GM12801 (cell line): ENCODE data around the gene WIPI1.

Source experiments
- TF ChIP-seq, protein P1 (sequence below): IDR thresholded peaks from one replicate; pipeline ENCODE4 v1.5.1; 2011; ENCODE audit warnings: control low read depth; ENCODE audit not compliant: insufficient read length; ENCODE audit errors: extremely low read depth

Gene WIPI1, protein sequence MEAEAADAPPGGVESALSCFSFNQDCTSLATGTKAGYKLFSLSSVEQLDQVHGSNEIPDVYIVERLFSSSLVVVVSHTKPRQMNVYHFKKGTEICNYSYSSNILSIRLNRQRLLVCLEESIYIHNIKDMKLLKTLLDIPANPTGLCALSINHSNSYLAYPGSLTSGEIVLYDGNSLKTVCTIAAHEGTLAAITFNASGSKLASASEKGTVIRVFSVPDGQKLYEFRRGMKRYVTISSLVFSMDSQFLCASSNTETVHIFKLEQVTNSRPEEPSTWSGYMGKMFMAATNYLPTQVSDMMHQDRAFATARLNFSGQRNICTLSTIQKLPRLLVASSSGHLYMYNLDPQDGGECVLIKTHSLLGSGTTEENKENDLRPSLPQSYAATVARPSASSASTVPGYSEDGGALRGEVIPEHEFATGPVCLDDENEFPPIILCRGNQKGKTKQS

DNA sequence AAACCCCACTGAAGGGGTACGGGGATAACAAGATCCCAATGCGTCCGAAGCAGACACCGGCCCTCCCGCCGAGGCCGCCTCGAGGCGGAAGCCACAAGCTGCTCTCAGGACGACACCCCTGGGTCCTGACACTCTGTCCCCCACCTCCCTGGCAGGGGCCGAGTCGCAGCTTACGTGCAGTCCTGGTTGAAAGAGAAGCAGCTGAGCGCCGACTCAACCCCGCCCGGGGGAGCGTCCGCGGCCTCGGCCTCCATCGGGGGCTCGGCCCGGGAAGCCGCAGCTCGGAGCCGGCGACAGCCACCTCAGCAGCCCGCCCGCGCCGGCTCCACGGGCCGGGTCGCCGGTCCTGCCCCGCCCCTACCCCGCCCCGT is at the start of gene WIPI1:
Gene WIPI1, minus strand, starts transcription at position 329 of the 371 bp plus-strand sequence. Its CDS starts 75 bp downstream, at position 254.
- TF ChIP-seq, protein P1, sequence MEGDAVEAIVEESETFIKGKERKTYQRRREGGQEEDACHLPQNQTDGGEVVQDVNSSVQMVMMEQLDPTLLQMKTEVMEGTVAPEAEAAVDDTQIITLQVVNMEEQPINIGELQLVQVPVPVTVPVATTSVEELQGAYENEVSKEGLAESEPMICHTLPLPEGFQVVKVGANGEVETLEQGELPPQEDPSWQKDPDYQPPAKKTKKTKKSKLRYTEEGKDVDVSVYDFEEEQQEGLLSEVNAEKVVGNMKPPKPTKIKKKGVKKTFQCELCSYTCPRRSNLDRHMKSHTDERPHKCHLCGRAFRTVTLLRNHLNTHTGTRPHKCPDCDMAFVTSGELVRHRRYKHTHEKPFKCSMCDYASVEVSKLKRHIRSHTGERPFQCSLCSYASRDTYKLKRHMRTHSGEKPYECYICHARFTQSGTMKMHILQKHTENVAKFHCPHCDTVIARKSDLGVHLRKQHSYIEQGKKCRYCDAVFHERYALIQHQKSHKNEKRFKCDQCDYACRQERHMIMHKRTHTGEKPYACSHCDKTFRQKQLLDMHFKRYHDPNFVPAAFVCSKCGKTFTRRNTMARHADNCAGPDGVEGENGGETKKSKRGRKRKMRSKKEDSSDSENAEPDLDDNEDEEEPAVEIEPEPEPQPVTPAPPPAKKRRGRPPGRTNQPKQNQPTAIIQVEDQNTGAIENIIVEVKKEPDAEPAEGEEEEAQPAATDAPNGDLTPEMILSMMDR, result no peak

DNA sequence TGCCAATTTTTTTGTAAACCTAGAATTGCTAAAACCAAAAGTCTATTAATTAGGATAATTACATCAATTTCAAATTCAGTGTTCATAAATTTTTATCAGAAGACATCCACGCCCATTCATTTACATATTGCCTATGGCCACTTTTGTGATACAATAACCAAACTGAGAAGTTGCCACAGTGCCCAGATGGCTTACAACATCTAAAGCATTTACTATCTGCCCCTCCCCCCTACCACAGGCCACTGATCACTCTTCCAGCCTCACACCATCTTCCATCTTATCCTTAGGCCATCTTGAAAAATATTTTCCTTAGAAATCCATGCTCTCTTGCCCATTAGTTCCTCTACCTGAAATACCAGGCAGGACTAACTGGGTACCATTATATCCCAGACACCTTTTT is 48.7 kb upstream of the WIPI1 start:
- TF ChIP-seq, protein P1, result no peak

DNA sequence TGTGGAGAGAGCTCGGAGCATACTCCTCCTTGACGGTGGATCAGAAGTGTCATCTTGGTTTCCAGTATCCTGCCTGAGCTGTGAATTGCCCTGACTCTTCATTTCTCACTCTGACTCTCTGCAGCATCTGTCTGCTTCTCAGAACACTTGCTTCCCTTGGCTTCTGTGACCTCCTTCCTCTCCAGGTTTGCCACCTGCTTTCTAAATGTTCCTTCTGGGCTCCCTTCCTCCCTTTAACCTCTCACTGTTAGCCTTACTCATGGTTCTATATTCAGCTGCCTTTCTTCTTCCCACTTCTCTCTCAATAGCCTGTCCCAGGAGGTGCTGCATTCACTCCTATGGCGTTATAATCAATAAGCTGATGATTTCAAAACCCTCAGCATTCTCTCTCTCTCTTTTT is 43.8 kb upstream of the WIPI1 start:
- TF ChIP-seq, protein P1, result no peak

DNA sequence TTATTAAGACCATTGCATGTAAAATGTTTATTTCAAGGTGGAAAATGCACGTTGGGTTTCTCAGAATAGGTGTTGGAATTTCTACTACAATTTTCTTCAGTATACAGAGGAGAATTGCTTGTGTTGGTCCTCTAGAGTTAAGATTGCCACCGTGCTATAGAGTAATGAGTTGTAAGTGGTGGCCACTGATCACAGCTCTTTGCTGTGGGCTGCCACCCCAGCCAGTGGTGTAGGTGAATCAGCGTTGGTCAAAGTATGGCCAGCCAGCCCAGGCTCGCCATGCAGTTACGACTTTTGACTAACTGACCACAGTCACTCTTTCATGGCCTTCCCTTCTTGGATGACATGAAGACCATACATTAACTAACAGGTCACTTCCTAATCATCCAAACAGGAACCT is 42.3 kb upstream of the WIPI1 start:
- TF ChIP-seq, protein P1, result no peak

DNA sequence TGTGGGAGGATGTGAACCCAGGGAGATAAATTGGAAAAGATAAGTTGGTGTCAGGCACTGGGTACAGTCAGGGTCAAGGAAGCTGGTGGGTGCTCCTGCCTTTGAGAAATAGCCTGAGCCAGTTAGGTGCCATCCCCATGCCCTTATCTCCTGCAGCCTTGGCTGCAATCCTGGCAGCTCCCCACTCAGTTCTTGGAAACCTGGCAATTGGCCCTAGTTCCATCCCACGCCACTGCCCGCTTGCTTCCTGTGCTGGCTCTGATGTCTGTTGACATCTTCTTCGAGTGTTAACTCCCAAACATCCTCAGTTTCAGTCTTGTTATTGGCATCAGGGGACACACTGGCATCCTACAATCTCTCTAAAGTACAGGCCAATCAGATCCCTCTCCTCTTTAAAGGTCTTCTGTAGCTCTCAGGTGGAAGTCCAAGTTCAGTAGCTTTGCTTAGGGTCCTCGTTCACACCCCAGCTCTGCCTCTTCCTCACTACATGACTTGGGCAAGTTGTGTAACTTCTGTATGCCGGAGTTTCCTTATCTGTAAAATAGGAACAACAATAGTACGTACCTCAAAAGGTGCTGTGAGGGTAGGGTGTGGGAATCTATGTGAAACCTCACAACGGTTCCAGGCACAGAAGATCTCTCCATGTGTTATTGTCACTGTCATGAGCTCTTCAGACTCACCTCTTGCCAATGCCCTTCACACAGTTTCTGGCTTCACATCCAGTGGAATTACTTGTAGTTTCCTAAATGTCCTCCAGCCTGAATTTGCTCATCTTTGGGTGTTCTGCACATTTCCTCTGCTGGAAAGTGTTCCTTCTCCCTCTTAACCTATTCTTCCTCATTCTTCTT is 41.4 kb upstream of the WIPI1 start:
- TF ChIP-seq, protein P1, result no peak

DNA sequence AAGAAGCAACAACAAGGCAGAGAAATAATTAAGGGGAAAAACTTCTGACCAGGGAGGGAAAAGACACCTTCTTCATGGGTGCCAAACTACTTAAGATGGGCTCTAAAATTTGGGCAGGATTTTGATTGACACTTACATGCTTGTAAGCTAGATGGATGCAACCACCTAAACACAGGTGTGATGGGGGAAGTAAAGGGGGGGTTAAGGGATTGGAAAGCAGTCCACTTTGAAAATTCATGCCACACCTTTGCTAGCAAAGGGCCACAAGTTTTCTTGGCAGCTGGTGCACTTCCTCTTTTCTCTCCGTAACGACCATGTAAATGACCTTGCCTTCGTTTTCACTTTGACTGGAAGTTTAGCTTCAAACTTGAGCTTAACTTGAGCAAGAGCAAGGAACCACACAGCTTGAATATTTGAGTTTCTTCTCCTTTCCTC is 40.6 kb upstream of the WIPI1 start:
- TF ChIP-seq, protein P1, result no peak

DNA sequence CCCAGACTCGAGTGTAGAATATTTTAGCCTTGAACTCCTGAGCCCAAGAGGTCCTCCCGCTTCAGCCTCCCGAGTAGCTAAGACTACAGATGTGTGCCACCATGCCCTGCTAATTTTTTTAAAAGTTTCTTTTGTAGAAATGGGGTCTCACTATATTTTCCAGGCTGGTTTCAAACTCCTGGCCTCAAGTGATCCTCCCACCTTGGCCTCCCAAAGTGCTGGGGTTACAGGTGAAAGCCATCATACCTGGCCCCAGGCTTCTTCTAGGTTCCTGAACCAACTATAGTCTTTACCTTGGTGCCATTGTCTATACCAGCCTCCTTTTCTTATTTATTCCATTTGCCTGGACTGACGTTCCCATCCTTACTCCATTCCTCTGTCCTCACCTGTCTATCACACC is 37.8 kb upstream of the WIPI1 start:
- TF ChIP-seq, protein P1, result no peak
